Measurements from ENCODE around the gene MYO7B. TPM values are rescaled to one million over a fixed set of nuclear protein-coding genes. Genes with fewer than 3 reads are reported as not detected.

Gene MYO7B
- total RNA-seq, 1 donor from 2014 or later: not detected

GRCh38 chr2:127631541-127631996 is 96.1 kb downstream of the MYO7B start:
- FAIRE-seq (no peak), DNase-seq (ENCODE audit: low read depth) (no peak)
- TF ChIP-seq, protein P1, sequence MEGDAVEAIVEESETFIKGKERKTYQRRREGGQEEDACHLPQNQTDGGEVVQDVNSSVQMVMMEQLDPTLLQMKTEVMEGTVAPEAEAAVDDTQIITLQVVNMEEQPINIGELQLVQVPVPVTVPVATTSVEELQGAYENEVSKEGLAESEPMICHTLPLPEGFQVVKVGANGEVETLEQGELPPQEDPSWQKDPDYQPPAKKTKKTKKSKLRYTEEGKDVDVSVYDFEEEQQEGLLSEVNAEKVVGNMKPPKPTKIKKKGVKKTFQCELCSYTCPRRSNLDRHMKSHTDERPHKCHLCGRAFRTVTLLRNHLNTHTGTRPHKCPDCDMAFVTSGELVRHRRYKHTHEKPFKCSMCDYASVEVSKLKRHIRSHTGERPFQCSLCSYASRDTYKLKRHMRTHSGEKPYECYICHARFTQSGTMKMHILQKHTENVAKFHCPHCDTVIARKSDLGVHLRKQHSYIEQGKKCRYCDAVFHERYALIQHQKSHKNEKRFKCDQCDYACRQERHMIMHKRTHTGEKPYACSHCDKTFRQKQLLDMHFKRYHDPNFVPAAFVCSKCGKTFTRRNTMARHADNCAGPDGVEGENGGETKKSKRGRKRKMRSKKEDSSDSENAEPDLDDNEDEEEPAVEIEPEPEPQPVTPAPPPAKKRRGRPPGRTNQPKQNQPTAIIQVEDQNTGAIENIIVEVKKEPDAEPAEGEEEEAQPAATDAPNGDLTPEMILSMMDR (IDR thresholded peaks at IDR 0.05; ENCODE audit: insufficient read depth, low read length, severe bottlenecking): no peak

GRCh38 chr2:127631997-127632581 is 96.6 kb downstream of the MYO7B start:
- no peak for FAIRE-seq
- Histone ChIP-seq H3K27me3 (ENCODE audit: control insufficient read depth, insufficient read depth, low read length) (no peaks in the 10 kb centered on the region), H3K4me3 (ENCODE audit: low read depth, low read length) (no peak overlapping the region), H3K36me3 (ENCODE audit: control insufficient read depth, insufficient read depth, low read length) (no peaks in the 10 kb centered on the region)
- no peak for DNase-seq (ENCODE audit: low read depth)
- TF ChIP-seq, protein P1 (IDR thresholded peaks at IDR 0.05; ENCODE audit: insufficient read depth, low read length, severe bottlenecking): no peak

More at GRCh38 chr2:127631541-127631996, 96.1 kb downstream of the MYO7B start:
- Histone ChIP-seq H3K36me3 (ENCODE audit: control insufficient read depth, insufficient read depth, low read length) (no peaks in the 10 kb centered on the region), H3K4me3 (ENCODE audit: low read depth, low read length) (no peak overlapping the region), H3K27me3 (ENCODE audit: control insufficient read depth, insufficient read depth, low read length) (no peaks in the 10 kb centered on the region)

DNA sequence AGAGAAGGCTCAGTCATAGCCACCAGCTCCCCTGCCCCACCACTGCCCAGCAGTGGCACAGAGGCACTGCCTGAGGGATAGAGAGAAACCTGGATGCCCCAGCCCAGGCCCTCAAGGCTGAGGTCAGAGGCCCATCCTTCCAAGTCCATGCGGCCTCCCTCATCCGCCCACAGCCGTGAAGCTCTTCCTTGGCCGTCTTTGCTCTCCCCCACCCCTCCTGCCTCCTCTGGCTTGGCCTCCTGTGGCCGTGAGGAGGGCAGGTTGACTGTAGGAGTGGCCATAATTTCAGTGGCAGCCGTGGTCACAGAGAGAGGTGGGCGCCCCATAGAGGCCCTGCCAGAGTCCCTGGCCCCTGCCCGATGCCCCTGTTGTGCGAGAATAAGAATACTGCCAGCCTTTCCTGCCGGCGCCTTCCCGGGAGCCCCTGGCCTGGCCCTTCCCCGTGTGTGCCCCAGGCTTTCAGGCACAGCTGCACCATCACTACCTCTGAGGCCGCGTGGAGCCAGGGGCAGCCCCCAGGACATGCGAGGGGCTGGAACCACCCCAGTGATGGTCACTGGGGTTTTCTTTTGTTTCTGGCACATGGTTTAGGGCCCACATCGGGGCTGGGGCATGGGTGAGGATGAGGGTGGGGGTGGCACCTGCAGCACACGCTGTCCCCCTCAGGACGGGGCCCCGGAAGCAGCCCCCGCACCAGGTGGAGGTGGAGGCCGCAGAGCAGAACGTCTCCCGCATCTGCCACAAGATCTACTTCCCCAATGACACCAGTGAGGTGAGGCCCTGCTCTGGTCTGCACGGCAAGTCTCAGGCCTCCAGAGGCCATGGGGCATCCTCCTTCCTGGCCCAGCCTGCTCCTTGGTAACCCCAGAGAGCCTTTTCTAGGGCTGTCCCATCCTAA is 97.4 kb downstream of the MYO7B start:
- no peak for FAIRE-seq
- TF ChIP-seq, protein P1 (IDR thresholded peaks at IDR 0.05; ENCODE audit: insufficient read depth, low read length, severe bottlenecking): no peak
- H3K36me3 ChIP-seq (ENCODE audit: control insufficient read depth, insufficient read depth, low read length): no peaks in the 10 kb centered on the region
- DNase-seq (ENCODE audit: low read depth): no peak
- no peaks in the 10 kb centered on the region for H3K27me3 ChIP-seq (ENCODE audit: control insufficient read depth, insufficient read depth, low read length)
- no peak overlapping the region for H3K4me3 ChIP-seq (ENCODE audit: low read depth, low read length)

GRCh38 chr2:127633556-127634065 is 98.1 kb downstream of the MYO7B start:
- no peaks in the 10 kb centered on the region for H3K36me3 ChIP-seq (ENCODE audit: control insufficient read depth, insufficient read depth, low read length)
- FAIRE-seq (no peak), DNase-seq (ENCODE audit: low read depth) (no peak)
- no peak overlapping the region for H3K4me3 ChIP-seq (ENCODE audit: low read depth, low read length)
- TF ChIP-seq, protein P1 (IDR thresholded peaks at IDR 0.05; ENCODE audit: insufficient read depth, low read length, severe bottlenecking): no peak
- no peaks in the 10 kb centered on the region for H3K27me3 ChIP-seq (ENCODE audit: control insufficient read depth, insufficient read depth, low read length)

DNA sequence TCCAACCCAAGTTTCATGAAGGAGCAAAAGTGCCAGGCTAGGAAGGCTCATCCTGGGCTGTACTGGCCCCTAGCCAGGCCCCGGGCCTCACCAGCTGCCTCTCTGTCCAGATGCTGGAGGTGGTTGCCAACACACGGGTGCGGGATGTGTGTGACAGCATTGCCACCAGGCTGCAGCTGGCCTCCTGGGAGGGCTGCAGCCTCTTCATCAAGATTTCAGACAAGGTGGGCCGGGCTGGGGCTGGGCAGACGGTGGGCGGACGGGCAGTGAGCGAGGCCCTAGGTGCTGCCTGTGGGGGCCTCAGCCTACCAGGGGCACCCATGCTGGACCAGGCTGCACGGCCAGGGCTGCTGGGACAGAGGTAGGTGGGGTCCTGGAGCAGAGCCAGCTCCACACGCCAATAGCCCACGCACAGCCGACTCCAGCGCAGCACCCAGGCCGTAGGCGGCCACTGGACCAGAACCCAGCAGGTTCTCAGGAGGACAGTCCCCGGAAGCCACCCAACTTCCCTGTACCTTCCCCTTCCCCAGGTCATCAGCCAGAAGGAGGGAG is 98.7 kb downstream of the MYO7B start:
- FAIRE-seq: no peak
- TF ChIP-seq, protein P1 (IDR thresholded peaks at IDR 0.05; ENCODE audit: insufficient read depth, low read length, severe bottlenecking): no peak
- Histone ChIP-seq H3K4me3 (ENCODE audit: low read depth, low read length) (no peak overlapping the region), H3K27me3 (ENCODE audit: control insufficient read depth, insufficient read depth, low read length) (no peaks in the 10 kb centered on the region), H3K36me3 (ENCODE audit: control insufficient read depth, insufficient read depth, low read length) (no peaks in the 10 kb centered on the region)
- no peak for DNase-seq (ENCODE audit: low read depth)
